ENCODE results near the gene SLC16A2. TPM values are rescaled to one million over a fixed set of nuclear protein-coding genes. Genes with fewer than 3 reads are reported as not detected.

The SLC16A2 gene
- polyA plus RNA-seq, 3 donors: not detected

GRCh38 chrX:74540635-74541249, 119.4 kb downstream of the SLC16A2 start:
- no peaks in the 10 kb centered on the region for H4K20me1 ChIP-seq (ENCODE audit: insufficient read depth, low read length)
- H3K9ac ChIP-seq (ENCODE audit: insufficient read depth, low read length, poor library complexity, severe bottlenecking): no peak overlapping the region
- no peaks in the 10 kb centered on the region for H3K36me3 ChIP-seq (replicated peaks in 1 of 2; ENCODE audit: control insufficient read depth in 1 of 2, insufficient read depth in 2 of 2, low read length in 2 of 2)
- no peak overlapping the region for H3K27ac ChIP-seq (ENCODE audit: low read depth in 1 of 2, low read length in 2 of 2)
- peaks cover 3 to 9% (median 4%) of the 10 kb centered on the region in 3 donors for H3K27me3 Mint-ChIP-seq (ENCODE audit: low read depth in 3 of 3)
- peaks cover 0 to 8% (median 1%) of the 10 kb centered on the region in 7 donors for H3K9me3 Mint-ChIP-seq
- H3K36me3 Mint-ChIP-seq: no peaks in the 10 kb centered on the region
- H3K4me1 Mint-ChIP-seq: peaks cover 10% of the 10 kb centered on the region
- H3K79me2 ChIP-seq (ENCODE audit: insufficient read depth, low read length): no peaks in the 10 kb centered on the region
- no peak overlapping the region for H3K27ac Mint-ChIP-seq
- no peaks in the 10 kb centered on the region for H3K27me3 ChIP-seq (ENCODE audit: control insufficient read depth in 2 of 2, insufficient read depth in 2 of 2, low read length in 2 of 2)
- WGBS (ENCODE audit: insufficient coverage): no CpG with 5 or more reads among the region's 2 CpGs
- no peak for DNase-seq
- H3K4me3 ChIP-seq (replicated peaks in 1 of 3; ENCODE audit: low read depth in 2 of 3, low read length in 3 of 3): no peak overlapping the region
- H3K4me1 ChIP-seq (ENCODE audit: control insufficient read depth in 1 of 2, insufficient read depth in 2 of 2, low read length in 2 of 2): peaks cover 6 to 13% of the 10 kb centered on the region in 2 donors
- H3K4me3 Mint-ChIP-seq: no peak overlapping the region
- H2AFZ ChIP-seq (ENCODE audit: insufficient read depth, low read depth, low read length, poor library complexity, severe bottlenecking): no peak overlapping the region
- no peaks in the 10 kb centered on the region for H3K9me3 ChIP-seq (replicated peaks in 1 of 2; ENCODE audit: control insufficient read depth in 1 of 2, insufficient read depth in 1 of 2, low read length in 2 of 2)
- no peak overlapping the region for H3K4me2 ChIP-seq (replicated peaks; ENCODE audit: extremely low read depth, low read length, poor library complexity, severe bottlenecking)
- no peak for TF ChIP-seq CTCF (IDR thresholded peaks at IDR 0.05)
- intact Hi-C loops (cut with micrococcal nuclease): loop anchor here in 1 of 2 donors (10.0 kb wide), 1 partner anchor 306 kb away; no protein-coding TSS in a partner anchor

- peaks cover 0 to 7% (median 0%) of the 10 kb centered on the region in 7 donors for H3K9me3 Mint-ChIP-seq
- no peaks in the 10 kb centered on the region for H3K79me2 ChIP-seq (ENCODE audit: insufficient read depth, low read length)
- H3K27ac Mint-ChIP-seq: peak overlapping the region in 1 of 7 donors; percentile 25
- H3K4me2 ChIP-seq (replicated peaks; ENCODE audit: extremely low read depth, low read length, poor library complexity, severe bottlenecking): no peak overlapping the region
- no peak overlapping the region for H3K9ac ChIP-seq (ENCODE audit: insufficient read depth, low read length, poor library complexity, severe bottlenecking)
- H3K27me3 ChIP-seq (ENCODE audit: control insufficient read depth in 2 of 2, insufficient read depth in 2 of 2, low read length in 2 of 2): no peaks in the 10 kb centered on the region
- peaks cover 2 to 7% (median 4%) of the 10 kb centered on the region in 3 donors for H3K27me3 Mint-ChIP-seq (ENCODE audit: low read depth in 3 of 3)
- peaks cover 0 to 7% of the 10 kb centered on the region in 2 donors for H3K4me1 ChIP-seq (ENCODE audit: control insufficient read depth in 1 of 2, insufficient read depth in 2 of 2, low read length in 2 of 2)
- DNase-seq: no peak
- no peaks in the 10 kb centered on the region for H3K36me3 Mint-ChIP-seq
- no peak overlapping the region for H3K4me3 ChIP-seq (replicated peaks in 1 of 3; ENCODE audit: low read depth in 2 of 3, low read length in 3 of 3)
- no peaks in the 10 kb centered on the region for H3K9me3 ChIP-seq (replicated peaks in 1 of 2; ENCODE audit: control insufficient read depth in 1 of 2, insufficient read depth in 1 of 2, low read length in 2 of 2)
- no peak overlapping the region for H3K27ac ChIP-seq (ENCODE audit: low read depth in 1 of 2, low read length in 2 of 2)
- no peaks in the 10 kb centered on the region for H3K36me3 ChIP-seq (replicated peaks in 1 of 2; ENCODE audit: control insufficient read depth in 1 of 2, insufficient read depth in 2 of 2, low read length in 2 of 2)
- H4K20me1 ChIP-seq (ENCODE audit: insufficient read depth, low read length): no peaks in the 10 kb centered on the region
- peaks cover 3% of the 10 kb centered on the region for H3K4me1 Mint-ChIP-seq
- H3K4me3 Mint-ChIP-seq: no peak overlapping the region
- no peak overlapping the region for H2AFZ ChIP-seq (ENCODE audit: insufficient read depth, low read depth, low read length, poor library complexity, severe bottlenecking)
- intact Hi-C loops (cut with micrococcal nuclease): loop anchor here in 1 of 2 donors (10.0 kb wide), 1 partner anchor 311 kb away; no protein-coding TSS in a partner anchor
- TF ChIP-seq CTCF (IDR thresholded peaks at IDR 0.05): no peak
- WGBS (ENCODE audit: insufficient coverage): no CpG with 5 or more reads among the region's 1 CpG
Observed at GRCh38 chrX:74545880-74546523, 124.7 kb downstream of the SLC16A2 start.

Measured in CD14-positive monocyte (primary cell).